Mesendoderm (in vitro differentiated cells): ENCODE results near the gene GPSM1.

ENCODE experiments used
- DNase-seq: peaks from one replicate; pipeline ENCODE4 v3.0.0; 2013
- H2AK5ac ChIP-seq: 2 replicates; pipeline ENCODE4 v1.6.1; 2013; ENCODE audit warnings: low read length, inconsistent platforms
- H2BK120ac ChIP-seq: 2 replicates; pipeline ENCODE4 v1.6.1; 2013; ENCODE audit warnings: low read depth, mild to moderate bottlenecking, low read length, moderate library complexity, mixed read lengths
- H2BK15ac ChIP-seq: replicated peaks from 2 replicates; pipeline ENCODE4 v1.6.1; 2013; ENCODE audit warnings: low read depth, mild to moderate bottlenecking, moderate library complexity
- H2BK5ac ChIP-seq: 2 replicates; pipeline ENCODE4 v1.6.1; 2013; ENCODE audit warnings: low read length, inconsistent platforms
- H3K18ac ChIP-seq: 2 replicates; pipeline ENCODE4 v1.6.1; 2013; ENCODE audit warnings: mild to moderate bottlenecking, low read length, mixed read lengths
- H3K23ac ChIP-seq: one replicate; pipeline ENCODE4 v1.6.1; 2013; ENCODE audit warnings: low read length
- H3K27ac ChIP-seq: 2 replicates; pipeline ENCODE4 v1.5.1; 2013; ENCODE audit warnings: low read depth, mild to moderate bottlenecking, inconsistent platforms, low read length, moderate library complexity
- H3K27me3 ChIP-seq: 2 replicates; pipeline ENCODE4 v1.6.1; 2013; ENCODE audit warnings: low read length, control low read depth, mild to moderate bottlenecking, inconsistent platforms; ENCODE audit not compliant: insufficient read depth, poor library complexity
- H3K36me3 ChIP-seq: 2 replicates; pipeline ENCODE4 v1.6.1; 2013; ENCODE audit warnings: low read length, inconsistent platforms; ENCODE audit not compliant: control insufficient read depth, insufficient read depth
- H3K4ac ChIP-seq: one replicate; pipeline ENCODE4 v1.6.1; 2013; ENCODE audit warnings: low read depth, mild to moderate bottlenecking, low read length, moderate library complexity
- H3K4me1 ChIP-seq: 2 replicates; pipeline ENCODE4 v1.6.1; 2013; ENCODE audit warnings: low read depth, low read length, inconsistent platforms; ENCODE audit not compliant: control insufficient read depth
- H3K4me2 ChIP-seq: 2 replicates; pipeline ENCODE4 v1.6.1; 2013; ENCODE audit warnings: low read length
- H3K4me3 ChIP-seq: 2 replicates; pipeline ENCODE4 v1.5.1; 2013; ENCODE audit warnings: mild to moderate bottlenecking, low read length
- H3K56ac ChIP-seq: one replicate; pipeline ENCODE4 v1.6.1; 2013; ENCODE audit warnings: low read length
- H3K79me1 ChIP-seq: 2 replicates; pipeline ENCODE4 v1.6.1; 2013; ENCODE audit warnings: low read length, inconsistent platforms
- H3K79me2 ChIP-seq: 2 replicates; pipeline ENCODE4 v1.6.1; 2013; ENCODE audit warnings: mild to moderate bottlenecking, low read length; ENCODE audit not compliant: control insufficient read depth, insufficient read depth
- H3K9ac ChIP-seq: 2 replicates; pipeline ENCODE4 v1.6.1; 2013; ENCODE audit warnings: low read length, inconsistent platforms
- H4K5ac ChIP-seq: one replicate; pipeline ENCODE4 v1.6.1; 2013; ENCODE audit warnings: low read length
- H4K8ac ChIP-seq: one replicate; pipeline ENCODE4 v1.6.1; 2013; ENCODE audit warnings: low read depth, mild to moderate bottlenecking, control low read depth, low read length, moderate library complexity
- WGBS: extraction: QIAGEN DNeasy Blood & Tissue Kit; methylation state at CpG from one replicate; pipeline ENCODE4 v1.1.7; 2013; ENCODE audit warnings: low lambda C conversion rate, missing lambda C conversion rate; ENCODE audit not compliant: insufficient coverage; ENCODE audit errors: extremely low coverage; 5-methylcytosine and 5-hydroxymethylcytosine counted together

The GPSM1 gene

DNA sequence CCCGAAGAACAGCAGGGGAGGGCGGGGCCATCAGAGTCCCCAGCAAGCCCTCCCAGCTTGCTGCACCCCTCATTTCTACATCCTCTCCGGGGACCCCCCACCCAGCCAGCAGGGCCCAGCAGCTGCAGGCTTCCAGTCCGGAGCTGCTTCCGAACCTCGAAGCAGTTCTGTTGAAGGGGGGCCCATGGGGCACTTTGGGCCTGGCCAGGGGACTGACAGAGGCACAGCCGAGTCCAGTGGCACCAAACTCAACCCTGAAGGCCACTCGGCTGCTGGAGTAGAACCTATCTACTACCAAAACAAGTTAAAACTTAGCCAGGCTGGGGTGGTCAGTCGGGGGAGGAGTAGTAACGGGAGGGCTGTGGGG, 15.3 kb upstream of the GPSM1 start:
- H3K79me1 ChIP-seq: no peaks in the 10 kb centered on the region
- no peak overlapping the region for H3K56ac ChIP-seq
- H3K36me3 ChIP-seq: no peaks in the 10 kb centered on the region
- H2BK15ac ChIP-seq: no peak overlapping the region
- no peaks in the 10 kb centered on the region for H3K79me2 ChIP-seq
- DNase-seq: no peak
- H4K5ac ChIP-seq: no peak overlapping the region
- no peak overlapping the region for H3K4me3 ChIP-seq
- no peak overlapping the region for H4K8ac ChIP-seq
- H3K27me3 ChIP-seq: no peaks in the 10 kb centered on the region
- H3K4me2 ChIP-seq: no peak overlapping the region
- no peak overlapping the region for H2BK5ac ChIP-seq
- H3K4me1 ChIP-seq: no peaks in the 10 kb centered on the region
- no peak overlapping the region for H3K23ac ChIP-seq
- H3K18ac ChIP-seq: no peak overlapping the region
- no peak overlapping the region for H3K9ac ChIP-seq
- WGBS: no CpG with 5 or more reads among the region's 10 CpGs
- no peak overlapping the region for H2AK5ac ChIP-seq
- no peak overlapping the region for H3K4ac ChIP-seq
- H2BK120ac ChIP-seq: no peak overlapping the region
- H3K27ac ChIP-seq: no peak overlapping the region

- Histone ChIP-seq H3K79me1 (no peaks in the 10 kb centered on the region), H3K36me3 (no peaks in the 10 kb centered on the region), H4K8ac (no peak overlapping the region), H3K56ac (no peak overlapping the region), H3K4me2 (no peak overlapping the region), H3K79me2 (no peaks in the 10 kb centered on the region), H3K9ac (no peak overlapping the region), H3K27ac (no peak overlapping the region), H2BK120ac (no peak overlapping the region), H2BK5ac (no peak overlapping the region), H3K18ac (no peak overlapping the region), H2AK5ac (no peak overlapping the region), H3K23ac (no peak overlapping the region), H3K4me1 (no peaks in the 10 kb centered on the region), H3K27me3 (no peaks in the 10 kb centered on the region), H3K4ac (no peak overlapping the region), H4K5ac (no peak overlapping the region), H2BK15ac (no peak overlapping the region), H3K4me3 (no peak overlapping the region)
- WGBS: no CpG with 5 or more reads among the region's 12 CpGs
- no peak for DNase-seq
These were observed 14.9 kb upstream of the GPSM1 start for GRCh38 chr9:136312436-136312835.

- no peak overlapping the region for H3K27ac ChIP-seq
- H3K4me1 ChIP-seq: no peaks in the 10 kb centered on the region
- H3K4me2 ChIP-seq: no peak overlapping the region
- H4K5ac ChIP-seq: no peak overlapping the region
- no peaks in the 10 kb centered on the region for H3K27me3 ChIP-seq
- no peak overlapping the region for H3K9ac ChIP-seq
- no peaks in the 10 kb centered on the region for H3K36me3 ChIP-seq
- H3K79me1 ChIP-seq: no peaks in the 10 kb centered on the region
- no peaks in the 10 kb centered on the region for H3K79me2 ChIP-seq
- no peak overlapping the region for H3K4ac ChIP-seq
- H3K4me3 ChIP-seq: no peak overlapping the region
- no peak overlapping the region for H2BK15ac ChIP-seq
- no peak overlapping the region for H2AK5ac ChIP-seq
- no peak overlapping the region for H4K8ac ChIP-seq
- no peak overlapping the region for H2BK120ac ChIP-seq
- H3K56ac ChIP-seq: no peak overlapping the region
- no CpG with 5 or more reads among the region's 18 CpGs for WGBS
- H3K23ac ChIP-seq: no peak overlapping the region
- no peak for DNase-seq
- H3K18ac ChIP-seq: no peak overlapping the region
- H2BK5ac ChIP-seq: no peak overlapping the region
These were observed 14.0 kb upstream of the GPSM1 start for GRCh38 chr9:136313111-136314055.

- Histone ChIP-seq H3K4me1 (no peaks in the 10 kb centered on the region), H4K5ac (no peak overlapping the region), H2BK120ac (no peak overlapping the region), H2BK5ac (no peak overlapping the region), H3K18ac (no peak overlapping the region), H3K23ac (no peak overlapping the region), H3K56ac (no peak overlapping the region), H3K4ac (no peak overlapping the region), H3K4me2 (no peak overlapping the region), H4K8ac (no peak overlapping the region), H3K36me3 (no peaks in the 10 kb centered on the region), H3K79me2 (no peaks in the 10 kb centered on the region), H2BK15ac (no peak overlapping the region), H3K9ac (no peak overlapping the region), H3K27ac (no peak overlapping the region), H3K79me1 (no peaks in the 10 kb centered on the region), H2AK5ac (no peak overlapping the region), H3K27me3 (no peaks in the 10 kb centered on the region), H3K4me3 (no peak overlapping the region)
- no CpG with 5 or more reads among the region's 3 CpGs for WGBS
- DNase-seq: no peak
These were observed 13.3 kb upstream of the GPSM1 start for GRCh38 chr9:136314056-136314416.

DNA sequence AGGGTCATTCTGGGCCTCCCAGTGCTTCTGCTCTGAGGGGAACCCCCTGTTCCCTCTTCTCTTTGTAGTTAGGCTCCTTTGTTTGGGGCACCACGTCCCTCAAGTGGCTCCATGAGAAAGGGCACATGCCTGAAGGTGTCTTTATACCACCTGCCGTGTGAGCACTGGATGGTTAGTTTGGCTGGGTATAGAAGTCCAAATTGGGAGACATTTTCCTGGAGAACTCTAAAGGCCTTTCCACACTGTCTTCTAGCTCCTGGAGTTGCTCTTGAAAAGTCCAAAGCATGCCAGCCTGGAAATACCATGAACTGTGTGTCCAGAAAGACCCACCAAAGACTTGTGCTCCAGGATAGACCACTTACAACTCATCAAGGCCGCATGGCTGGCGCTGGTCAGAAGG, 12.4 kb upstream of the GPSM1 start:
- Histone ChIP-seq H2BK15ac (no peak overlapping the region), H3K56ac (no peak overlapping the region), H3K4me1 (no peaks in the 10 kb centered on the region), H2AK5ac (no peak overlapping the region), H3K23ac (no peak overlapping the region), H2BK5ac (no peak overlapping the region), H3K9ac (no peak overlapping the region), H4K5ac (no peak overlapping the region), H2BK120ac (no peak overlapping the region), H3K4ac (no peak overlapping the region), H3K79me1 (no peaks in the 10 kb centered on the region), H3K27ac (no peak overlapping the region), H3K18ac (no peak overlapping the region), H3K27me3 (no peaks in the 10 kb centered on the region), H3K4me3 (no peak overlapping the region), H4K8ac (no peak overlapping the region), H3K36me3 (no peaks in the 10 kb centered on the region), H3K4me2 (no peak overlapping the region), H3K79me2 (no peaks in the 10 kb centered on the region)
- WGBS: no CpG with 5 or more reads among the region's 4 CpGs
- no peak for DNase-seq

- no peak overlapping the region for H4K8ac ChIP-seq
- no peak overlapping the region for H3K9ac ChIP-seq
- no peak overlapping the region for H3K56ac ChIP-seq
- H3K18ac ChIP-seq: no peak overlapping the region
- no peaks in the 10 kb centered on the region for H3K27me3 ChIP-seq
- no peak overlapping the region for H3K27ac ChIP-seq
- H3K4ac ChIP-seq: no peak overlapping the region
- no peak overlapping the region for H3K4me2 ChIP-seq
- H3K23ac ChIP-seq: no peak overlapping the region
- WGBS: no CpG with 5 or more reads among the region's 23 CpGs
- no peaks in the 10 kb centered on the region for H3K4me1 ChIP-seq
- H2BK15ac ChIP-seq: no peak overlapping the region
- H2BK120ac ChIP-seq: no peak overlapping the region
- no peaks in the 10 kb centered on the region for H3K79me1 ChIP-seq
- H2BK5ac ChIP-seq: no peak overlapping the region
- no peaks in the 10 kb centered on the region for H3K79me2 ChIP-seq
- H3K36me3 ChIP-seq: no peaks in the 10 kb centered on the region
- no peak overlapping the region for H4K5ac ChIP-seq
- DNase-seq: no peak
- no peak overlapping the region for H2AK5ac ChIP-seq
- H3K4me3 ChIP-seq: no peak overlapping the region
These were observed 11.0 kb upstream of the GPSM1 start for GRCh38 chr9:136316271-136316751.
